HG03175 (cell line): Measurements from ENCODE around the gene CEBPA.

Experiments
- ATAC-seq: cut with Tn5 transposase; IDR thresholded peaks from one replicate; pipeline ENCODE4 v1.9.1; 2021; ENCODE audit warnings: mild to moderate bottlenecking, moderate library complexity; ENCODE audit not compliant: unreplicated experiment

Gene CEBPA

GRCh38 chr19:33289261-33289660, 13.1 kb downstream of the CEBPA start:
- no peak for ATAC-seq

GRCh38 chr19:33288666-33289065, 13.7 kb downstream of the CEBPA start:
- no peak for ATAC-seq

- no peak for ATAC-seq
These were observed 14.4 kb downstream of the CEBPA start for GRCh38 chr19:33287927-33288326.

GRCh38 chr19:33287438-33287837, 14.9 kb downstream of the CEBPA start:
- no peak for ATAC-seq

- no peak for ATAC-seq
These were observed 15.4 kb downstream of the CEBPA start for GRCh38 chr19:33286899-33287298.

- ATAC-seq = no peak
These were observed 16.9 kb downstream of the CEBPA start for GRCh38 chr19:33285441-33285927.

- ATAC-seq = no peak
These were observed 17.6 kb downstream of the CEBPA start for GRCh38 chr19:33284756-33285155.

- no peak for ATAC-seq
These were observed 18.1 kb downstream of the CEBPA start for GRCh38 chr19:33284146-33284643.

- ATAC-seq = no peak
These were observed 18.7 kb downstream of the CEBPA start for GRCh38 chr19:33283589-33283988.

GRCh38 chr19:33282036-33282671, 20.2 kb downstream of the CEBPA start:
- no peak for ATAC-seq

GRCh38 chr19:33281296-33281926, 20.9 kb downstream of the CEBPA start:
- no peak for ATAC-seq

GRCh38 chr19:33280351-33280921, 21.9 kb downstream of the CEBPA start:
- peak; percentile 89 for ATAC-seq

GRCh38 chr19:33279430-33280350, 22.6 kb downstream of the CEBPA start:
- no peak for ATAC-seq

GRCh38 chr19:33278403-33279269, 23.7 kb downstream of the CEBPA start:
- no peak for ATAC-seq

- no peak for ATAC-seq
These were observed 24.3 kb downstream of the CEBPA start for GRCh38 chr19:33278023-33278402.

GRCh38 chr19:33277434-33277833, 24.9 kb downstream of the CEBPA start:
- no peak for ATAC-seq

GRCh38 chr19:33275933-33276619, 26.3 kb downstream of the CEBPA start:
- ATAC-seq = no peak

GRCh38 chr19:33275559-33275932, 26.8 kb downstream of the CEBPA start:
- no peak for ATAC-seq

- no peak for ATAC-seq
These were observed 27.4 kb downstream of the CEBPA start for GRCh38 chr19:33274663-33275558.
